Measurements from ENCODE around the gene CPSF3.

CPSF3 gene

GRCh38 chr2:9418746-9419145 lies 4.7 kb upstream of the CPSF3 start:
- Histone ChIP-seq H3K36me3 (ENCODE audit: control insufficient read depth in 5 of 5, insufficient read depth in 5 of 5, low read length in 5 of 5) (peaks cover 9 to 28% (median 23%) of the 10 kb centered on the region in 5 donors), H3K4me1 (ENCODE audit: control insufficient read depth in 5 of 5, insufficient read depth in 5 of 5, low read length in 5 of 5) (peaks cover 6 to 60% (median 45%) of the 10 kb centered on the region in 5 donors)

GRCh38 chr2:9419541-9419940 lies 3.9 kb upstream of the CPSF3 start:
- Histone ChIP-seq H3K27me3 (ENCODE audit: control insufficient read depth in 5 of 5, insufficient read depth in 4 of 5, low read length in 5 of 5) (no peaks in the 10 kb centered on the region), H3K4me3 (ENCODE audit: low read depth in 1 of 5, low read length in 5 of 5) (peak overlapping the region in 1 of 5 donors; percentile 28), H3K9me3 (ENCODE audit: control insufficient read depth in 5 of 5, low read length in 5 of 5) (no peaks in the 10 kb centered on the region), H3K27ac (ENCODE audit: low read depth, low read length) (peak overlapping the region; percentile 48), H3K4me1 (ENCODE audit: control insufficient read depth in 5 of 5, insufficient read depth in 5 of 5, low read length in 5 of 5) (peaks cover 10 to 68% (median 53%) of the 10 kb centered on the region in 5 donors), H3K9ac (ENCODE audit: low read length in 5 of 5) (peak overlapping the region in 3 of 5 donors; percentile 13 to 41 (median 32)), H3K36me3 (ENCODE audit: control insufficient read depth in 5 of 5, insufficient read depth in 5 of 5, low read length in 5 of 5) (peaks cover 9 to 23% (median 18%) of the 10 kb centered on the region in 5 donors)

More at GRCh38 chr2:9418746-9419145, 4.7 kb upstream of the CPSF3 start:
- Histone ChIP-seq H3K9me3 (ENCODE audit: control insufficient read depth in 5 of 5, low read length in 5 of 5) (no peaks in the 10 kb centered on the region), H3K9ac (ENCODE audit: low read length in 5 of 5) (no peak overlapping the region), H3K27me3 (ENCODE audit: control insufficient read depth in 5 of 5, insufficient read depth in 4 of 5, low read length in 5 of 5) (no peaks in the 10 kb centered on the region), H3K4me3 (ENCODE audit: low read depth in 1 of 5, low read length in 5 of 5) (no peak overlapping the region), H3K27ac (ENCODE audit: low read depth, low read length) (peak overlapping the region; percentile 39)

GRCh38 chr2:9420495-9420894 lies 3.0 kb upstream of the CPSF3 start:
- no peaks in the 10 kb centered on the region for H3K9me3 ChIP-seq (ENCODE audit: control insufficient read depth in 5 of 5, low read length in 5 of 5)
- H3K27ac ChIP-seq (ENCODE audit: low read depth, low read length) = peak overlapping the region; percentile 48
- peak overlapping the region in 2 of 5 donors; percentile 38 to 61 for H3K9ac ChIP-seq (ENCODE audit: low read length in 5 of 5)
- no peaks in the 10 kb centered on the region for H3K27me3 ChIP-seq (ENCODE audit: control insufficient read depth in 5 of 5, insufficient read depth in 4 of 5, low read length in 5 of 5)
- peaks cover 10 to 69% (median 57%) of the 10 kb centered on the region in 5 donors for H3K4me1 ChIP-seq (ENCODE audit: control insufficient read depth in 5 of 5, insufficient read depth in 5 of 5, low read length in 5 of 5)
- H3K36me3 ChIP-seq (ENCODE audit: control insufficient read depth in 5 of 5, insufficient read depth in 5 of 5, low read length in 5 of 5) = peaks cover 9 to 22% (median 16%) of the 10 kb centered on the region in 5 donors
- peak overlapping the region in 4 of 5 donors; percentile 6 to 52 (median 29) for H3K4me3 ChIP-seq (ENCODE audit: low read depth in 1 of 5, low read length in 5 of 5)

- Histone ChIP-seq H3K9ac (ENCODE audit: low read length in 5 of 5) (peak overlapping the region; percentile 53 to 97 (median 93)), H3K27ac (ENCODE audit: low read depth, low read length) (peak overlapping the region; percentile 91), H3K9me3 (ENCODE audit: control insufficient read depth in 5 of 5, low read length in 5 of 5) (no peaks in the 10 kb centered on the region), H3K4me1 (ENCODE audit: control insufficient read depth in 5 of 5, insufficient read depth in 5 of 5, low read length in 5 of 5) (peaks cover 10 to 53% (median 52%) of the 10 kb centered on the region in 5 donors), H3K27me3 (ENCODE audit: control insufficient read depth in 5 of 5, insufficient read depth in 4 of 5, low read length in 5 of 5) (no peaks in the 10 kb centered on the region), H3K4me3 (ENCODE audit: low read depth in 1 of 5, low read length in 5 of 5) (peak overlapping the region; percentile 84 to 99 (median 93)), H3K36me3 (ENCODE audit: control insufficient read depth in 5 of 5, insufficient read depth in 5 of 5, low read length in 5 of 5) (peaks cover 3 to 9% (median 5%) of the 10 kb centered on the region in 5 donors)
Measured at GRCh38 chr2:9422321-9423099, 944 bp upstream of the CPSF3 start.

GRCh38 chr2:9423922-9424272 lies 443 bp downstream of the CPSF3 start:
- Histone ChIP-seq H3K9me3 (ENCODE audit: control insufficient read depth in 5 of 5, low read length in 5 of 5) (no peaks in the 10 kb centered on the region), H3K4me1 (ENCODE audit: control insufficient read depth in 5 of 5, insufficient read depth in 5 of 5, low read length in 5 of 5) (peaks cover 10 to 56% (median 52%) of the 10 kb centered on the region in 5 donors), H3K36me3 (ENCODE audit: control insufficient read depth in 5 of 5, insufficient read depth in 5 of 5, low read length in 5 of 5) (peaks cover 0 to under 1% (median 0%) of the 10 kb centered on the region in 5 donors), H3K27ac (ENCODE audit: low read depth, low read length) (peak overlapping the region; percentile 91), H3K27me3 (ENCODE audit: control insufficient read depth in 5 of 5, insufficient read depth in 4 of 5, low read length in 5 of 5) (no peaks in the 10 kb centered on the region), H3K9ac (ENCODE audit: low read length in 5 of 5) (peak overlapping the region; percentile 2 to 97 (median 93)), H3K4me3 (ENCODE audit: low read depth in 1 of 5, low read length in 5 of 5) (peak overlapping the region; percentile 84 to 97 (median 92))

- H3K27ac ChIP-seq (ENCODE audit: low read depth, low read length) = no peak overlapping the region
- H3K4me1 ChIP-seq (ENCODE audit: control insufficient read depth in 5 of 5, insufficient read depth in 5 of 5, low read length in 5 of 5) = peaks cover 9 to 53% (median 44%) of the 10 kb centered on the region in 5 donors
- H3K9ac ChIP-seq (ENCODE audit: low read length in 5 of 5) = peak overlapping the region in 4 of 5 donors; percentile 90 to 97 (median 94)
- no peaks in the 10 kb centered on the region for H3K27me3 ChIP-seq (ENCODE audit: control insufficient read depth in 5 of 5, insufficient read depth in 4 of 5, low read length in 5 of 5)
- H3K4me3 ChIP-seq (ENCODE audit: low read depth in 1 of 5, low read length in 5 of 5) = peak overlapping the region; percentile 84 to 97 (median 92)
- peaks cover 0 to 2% (median 0%) of the 10 kb centered on the region in 5 donors for H3K36me3 ChIP-seq (ENCODE audit: control insufficient read depth in 5 of 5, insufficient read depth in 5 of 5, low read length in 5 of 5)
- H3K9me3 ChIP-seq (ENCODE audit: control insufficient read depth in 5 of 5, low read length in 5 of 5) = no peaks in the 10 kb centered on the region
Measured at GRCh38 chr2:9424447-9425164, 1.2 kb downstream of the CPSF3 start.

GRCh38 chr2:9428965-9429577 lies 5.6 kb downstream of the CPSF3 start:
- Histone ChIP-seq H3K9me3 (ENCODE audit: control insufficient read depth in 5 of 5, low read length in 5 of 5) (no peaks in the 10 kb centered on the region), H3K4me1 (ENCODE audit: control insufficient read depth in 5 of 5, insufficient read depth in 5 of 5, low read length in 5 of 5) (peaks cover 4 to 17% (median 10%) of the 10 kb centered on the region in 5 donors), H3K9ac (ENCODE audit: low read length in 5 of 5) (peak overlapping the region in 1 of 5 donors; percentile 41), H3K27me3 (ENCODE audit: control insufficient read depth in 5 of 5, insufficient read depth in 4 of 5, low read length in 5 of 5) (no peaks in the 10 kb centered on the region), H3K36me3 (ENCODE audit: control insufficient read depth in 5 of 5, insufficient read depth in 5 of 5, low read length in 5 of 5) (peaks cover 25 to 40% (median 31%) of the 10 kb centered on the region in 5 donors), H3K4me3 (ENCODE audit: low read depth in 1 of 5, low read length in 5 of 5) (no peak overlapping the region), H3K27ac (ENCODE audit: low read depth, low read length) (peak overlapping the region; percentile 3)

GRCh38 chr2:9430316-9431293 lies 7.2 kb downstream of the CPSF3 start:
- H3K9ac ChIP-seq (ENCODE audit: low read length in 5 of 5) = no peak overlapping the region
- peaks cover 0 to 5% (median 0%) of the 10 kb centered on the region in 5 donors for H3K4me1 ChIP-seq (ENCODE audit: control insufficient read depth in 5 of 5, insufficient read depth in 5 of 5, low read length in 5 of 5)
- no peak overlapping the region for H3K27ac ChIP-seq (ENCODE audit: low read depth, low read length)
- no peaks in the 10 kb centered on the region for H3K9me3 ChIP-seq (ENCODE audit: control insufficient read depth in 5 of 5, low read length in 5 of 5)
- peaks cover 25 to 51% (median 40%) of the 10 kb centered on the region in 5 donors for H3K36me3 ChIP-seq (ENCODE audit: control insufficient read depth in 5 of 5, insufficient read depth in 5 of 5, low read length in 5 of 5)
- H3K27me3 ChIP-seq (ENCODE audit: control insufficient read depth in 5 of 5, insufficient read depth in 4 of 5, low read length in 5 of 5) = no peaks in the 10 kb centered on the region
- H3K4me3 ChIP-seq (ENCODE audit: low read depth in 1 of 5, low read length in 5 of 5) = no peak overlapping the region

- H3K27ac ChIP-seq (ENCODE audit: low read depth, low read length) = no peak overlapping the region
- H3K36me3 ChIP-seq (ENCODE audit: control insufficient read depth in 5 of 5, insufficient read depth in 5 of 5, low read length in 5 of 5) = peaks cover 36 to 76% (median 60%) of the 10 kb centered on the region in 5 donors
- no peak overlapping the region for H3K4me3 ChIP-seq (ENCODE audit: low read depth in 1 of 5, low read length in 5 of 5)
- no peaks in the 10 kb centered on the region for H3K27me3 ChIP-seq (ENCODE audit: control insufficient read depth in 5 of 5, insufficient read depth in 4 of 5, low read length in 5 of 5)
- no peaks in the 10 kb centered on the region for H3K9me3 ChIP-seq (ENCODE audit: control insufficient read depth in 5 of 5, low read length in 5 of 5)
- no peak overlapping the region for H3K9ac ChIP-seq (ENCODE audit: low read length in 5 of 5)
- no peaks in the 10 kb centered on the region for H3K4me1 ChIP-seq (ENCODE audit: control insufficient read depth in 5 of 5, insufficient read depth in 5 of 5, low read length in 5 of 5)
Measured at GRCh38 chr2:9434489-9434888, 11.0 kb downstream of the CPSF3 start.

Measured in subcutaneous abdominal adipose tissue (tissue), 5 donors.